ENCODE data around the gene PLEKHO2. TPM values are rescaled to one million over a fixed set of nuclear protein-coding genes. Genes with fewer than 3 reads are reported as not detected.

The PLEKHO2 gene
- total RNA-seq, 2 experiments from 2014 or later, result 15.3 to 15.6 TPM

- no peaks in the 10 kb centered on the region for H3K9me3 Mint-ChIP-seq
- peaks cover 34% of the 10 kb centered on the region for H3K4me1 Mint-ChIP-seq (ENCODE audit: low read depth)
- no peaks in the 10 kb centered on the region for H3K36me3 Mint-ChIP-seq
- intact Hi-C loops (cut with micrococcal nuclease), result no loop called here
- no peaks in the 10 kb centered on the region for H3K27me3 Mint-ChIP-seq
- H3K4me3 Mint-ChIP-seq, result peak overlapping the region; percentile 68
- H3K27ac Mint-ChIP-seq, result peak overlapping the region; percentile 92
- POLR2A ChIA-PET, result interaction anchor here (0.8 to 4.7 kb wide), 7 partner anchors 10 to 185 kb away, joined by 3 to 98 read pairs (median 4); no protein-coding TSS in a partner anchor
- CTCF ChIA-PET, result interaction anchor here (1.1 to 2.3 kb wide), 5 partner anchors 9 to 47 kb away, joined by 3 to 28 read pairs (median 5); no protein-coding TSS in a partner anchor
- DNase-seq, result peak; percentile 54
Measured at GRCh38 chr15:64883100-64883581, 41.4 kb downstream of the PLEKHO2 start.

- intact Hi-C loops (cut with micrococcal nuclease), result loop anchor here (1.0 kb wide), 1 partner anchor 8 kb away; no protein-coding TSS in a partner anchor
- ChIA-PET CTCF (interaction anchor here (1.1 to 2.3 kb wide), 6 partner anchors 10 to 48 kb away, joined by 3 to 28 read pairs (median 6); no protein-coding TSS in a partner anchor), POLR2A (interaction anchor here (1.0 to 4.7 kb wide), 5 partner anchors 10 to 124 kb away, joined by 3 to 98 read pairs (median 4); no protein-coding TSS in a partner anchor)
- Mint-ChIP-seq H3K4me3 (peak overlapping the region; percentile 68), H3K4me1 (ENCODE audit: low read depth) (peaks cover 33% of the 10 kb centered on the region), H3K27me3 (no peaks in the 10 kb centered on the region), H3K36me3 (no peaks in the 10 kb centered on the region), H3K9me3 (no peaks in the 10 kb centered on the region), H3K27ac (peak overlapping the region; percentile 92)
- DNase-seq, result peak; percentile 91
Measured at GRCh38 chr15:64883997-64884511, 42.3 kb downstream of the PLEKHO2 start.

- no peaks in the 10 kb centered on the region for H3K27me3 Mint-ChIP-seq
- no peak overlapping the region for H3K4me3 Mint-ChIP-seq
- intact Hi-C loops (cut with micrococcal nuclease), result loop anchor here (1.0 kb wide), 1 partner anchor 8 kb away; no protein-coding TSS in a partner anchor
- DNase-seq, result no peak
- no peak overlapping the region for H3K27ac Mint-ChIP-seq
- peaks cover 33% of the 10 kb centered on the region for H3K4me1 Mint-ChIP-seq (ENCODE audit: low read depth)
- POLR2A ChIA-PET, result interaction anchor here (1.1 to 4.7 kb wide), 3 partner anchors 9 to 49 kb away, joined by 3 to 98 read pairs (median 4); no protein-coding TSS in a partner anchor
- no peaks in the 10 kb centered on the region for H3K9me3 Mint-ChIP-seq
- H3K36me3 Mint-ChIP-seq, result no peaks in the 10 kb centered on the region
- CTCF ChIA-PET, result interaction anchor here (1.2 to 2.3 kb wide), 4 partner anchors 9 to 49 kb away, joined by 3 to 28 read pairs (median 8); no protein-coding TSS in a partner anchor
Measured at GRCh38 chr15:64884679-64885078, 43.0 kb downstream of the PLEKHO2 start.

- intact Hi-C loops (cut with micrococcal nuclease), result no loop called here
- POLR2A ChIA-PET, result no interaction called here
Measured at GRCh38 chr15:64888336-64888735, 46.6 kb downstream of the PLEKHO2 start.

GRCh38 chr15:64891561-64891960 is 49.8 kb downstream of the PLEKHO2 start:
- Mint-ChIP-seq H3K36me3 (peaks cover 7% of the 10 kb centered on the region), H3K27me3 (no peaks in the 10 kb centered on the region), H3K4me1 (ENCODE audit: low read depth) (peaks cover 48% of the 10 kb centered on the region), H3K27ac (peak overlapping the region; percentile 99), H3K9me3 (no peaks in the 10 kb centered on the region), H3K4me3 (no peak overlapping the region)
- intact Hi-C loops (cut with micrococcal nuclease), result loop anchor here (5.0 to 10.0 kb wide), 4 partner anchors 101 to 1387 kb away; partner anchors contain the start of genes DENND4A, SNX1 and USP3
- CTCF ChIA-PET, result interaction anchor here (1.9 to 5.0 kb wide), 5 partner anchors 8 to 56 kb away, joined by 5 to 60 read pairs (median 28); partner anchors contain the start of gene PLEKHO2
- DNase-seq, result peak; percentile 38
- POLR2A ChIA-PET, result interaction anchor here (1.0 to 4.2 kb wide), 4 partner anchors 9 to 50 kb away, joined by 3 to 98 read pairs (median 11); no protein-coding TSS in a partner anchor

More at GRCh38 chr15:64888336-64888735, 46.6 kb downstream of the PLEKHO2 start:
- DNase-seq, result no peak
- H3K36me3 Mint-ChIP-seq, result no peaks in the 10 kb centered on the region
- no peaks in the 10 kb centered on the region for H3K9me3 Mint-ChIP-seq
- no peak overlapping the region for H3K27ac Mint-ChIP-seq
- CTCF ChIA-PET, result interaction anchor here (1.5 kb wide), 1 partner anchor 17 kb away, joined by 3 read pairs; no protein-coding TSS in a partner anchor
- no peaks in the 10 kb centered on the region for H3K27me3 Mint-ChIP-seq
- no peak overlapping the region for H3K4me3 Mint-ChIP-seq
- peaks cover 41% of the 10 kb centered on the region for H3K4me1 Mint-ChIP-seq (ENCODE audit: low read depth)

- Mint-ChIP-seq H3K27ac (peak overlapping the region; percentile 99), H3K36me3 (peaks cover 7% of the 10 kb centered on the region), H3K4me3 (peak overlapping the region; percentile 95), H3K4me1 (ENCODE audit: low read depth) (peaks cover 55% of the 10 kb centered on the region), H3K9me3 (no peaks in the 10 kb centered on the region), H3K27me3 (no peaks in the 10 kb centered on the region)
- CTCF ChIA-PET, result interaction anchor here (0.9 to 5.0 kb wide), 8 partner anchors 9 to 57 kb away, joined by 3 to 60 read pairs (median 14); partner anchors contain the start of genes ANKDD1A and PLEKHO2
- DNase-seq, result peak; percentile 80
- intact Hi-C loops (cut with micrococcal nuclease), result loop anchor here (1.0 to 10.0 kb wide), 11 partner anchors 9 to 1388 kb away; partner anchors contain the start of genes DENND4A, PIF1, PLEKHO2 and RNU5A-1
- POLR2A ChIA-PET, result interaction anchor here (1.0 to 4.2 kb wide), 17 partner anchors 10 to 412 kb away, joined by 3 to 98 read pairs (median 6); partner anchors contain the start of genes ANKDD1A, PLEKHO2, RNU5B-1 and SPG21
Measured at GRCh38 chr15:64892847-64893403, 51.2 kb downstream of the PLEKHO2 start.

GRCh38 chr15:64893481-64894394 is 52.0 kb downstream of the PLEKHO2 start:
- Mint-ChIP-seq H3K4me1 (ENCODE audit: low read depth) (peaks cover 59% of the 10 kb centered on the region), H3K27ac (peak overlapping the region; percentile 99), H3K9me3 (no peaks in the 10 kb centered on the region), H3K4me3 (peak overlapping the region; percentile 95), H3K36me3 (peaks cover 7% of the 10 kb centered on the region), H3K27me3 (no peaks in the 10 kb centered on the region)
- DNase-seq, result peak; percentile 99
- CTCF ChIA-PET, result interaction anchor here (0.9 to 5.0 kb wide), 11 partner anchors 10 to 83 kb away, joined by 3 to 60 read pairs (median 10); partner anchors contain the start of genes ANKDD1A and PLEKHO2
- POLR2A ChIA-PET, result interaction anchor here (0.6 to 4.2 kb wide), 19 partner anchors 10 to 411 kb away, joined by 3 to 98 read pairs (median 6); partner anchors contain the start of genes ANKDD1A, PIF1, PLEKHO2 and RNU5B-1
- intact Hi-C loops (cut with micrococcal nuclease), result loop anchor here (1.0 to 10.0 kb wide), 11 partner anchors 12 to 1389 kb away; partner anchors contain the start of genes DENND4A, PIF1, PLEKHO2 and RNU5A-1

- peak; percentile 89 for DNase-seq
- Mint-ChIP-seq H3K27me3 (no peaks in the 10 kb centered on the region), H3K9me3 (peaks cover 2% of the 10 kb centered on the region), H3K4me1 (ENCODE audit: low read depth) (peaks cover 59% of the 10 kb centered on the region), H3K36me3 (peaks cover 10% of the 10 kb centered on the region), H3K27ac (peak overlapping the region; percentile 99), H3K4me3 (peak overlapping the region; percentile 95)
- POLR2A ChIA-PET, result interaction anchor here (0.6 to 4.2 kb wide), 16 partner anchors 9 to 410 kb away, joined by 3 to 98 read pairs (median 6); partner anchors contain the start of genes ANKDD1A, PIF1, PLEKHO2 and RNU5B-1
- intact Hi-C loops (cut with micrococcal nuclease), result loop anchor here (1.0 to 10.0 kb wide), 5 partner anchors 11 to 1390 kb away; partner anchors contain the start of genes DENND4A, SNX1 and USP3
- CTCF ChIA-PET, result interaction anchor here (0.7 to 5.0 kb wide), 14 partner anchors 10 to 207 kb away, joined by 3 to 60 read pairs (median 8); partner anchors contain the start of genes ANKDD1A and PLEKHO2
Measured at GRCh38 chr15:64894395-64895056, 52.8 kb downstream of the PLEKHO2 start.

GRCh38 chr15:64895285-64896065 is 53.8 kb downstream of the PLEKHO2 start:
- DNase-seq, result peak; percentile 48
- peaks cover 3% of the 10 kb centered on the region for H3K9me3 Mint-ChIP-seq
- H3K27ac Mint-ChIP-seq, result peak overlapping the region; percentile 99
- intact Hi-C loops (cut with micrococcal nuclease), result loop anchor here (10.0 kb wide), 1 partner anchor 1391 kb away; the partner anchor contains the start of gene USP3
- H3K27me3 Mint-ChIP-seq, result no peaks in the 10 kb centered on the region
- peaks cover 10% of the 10 kb centered on the region for H3K36me3 Mint-ChIP-seq
- H3K4me1 Mint-ChIP-seq (ENCODE audit: low read depth), result peaks cover 59% of the 10 kb centered on the region
- ChIA-PET POLR2A (interaction anchor here (1.7 to 4.2 kb wide), 4 partner anchors 9 to 70 kb away, joined by 8 to 98 read pairs (median 22); partner anchors contain the start of gene PIF1), CTCF (interaction anchor here (0.7 to 5.0 kb wide), 12 partner anchors 9 to 208 kb away, joined by 3 to 60 read pairs (median 10); partner anchors contain the start of genes ANKDD1A and PLEKHO2)
- peak overlapping the region; percentile 95 for H3K4me3 Mint-ChIP-seq

Data from activated CD4-positive, alpha-beta memory T cell treated with anti-CD3 and anti-CD28 coated beads for 36 hours (primary cell).